ENCODE data around the gene PPP1R12B.

PPP1R12B gene

DNA sequence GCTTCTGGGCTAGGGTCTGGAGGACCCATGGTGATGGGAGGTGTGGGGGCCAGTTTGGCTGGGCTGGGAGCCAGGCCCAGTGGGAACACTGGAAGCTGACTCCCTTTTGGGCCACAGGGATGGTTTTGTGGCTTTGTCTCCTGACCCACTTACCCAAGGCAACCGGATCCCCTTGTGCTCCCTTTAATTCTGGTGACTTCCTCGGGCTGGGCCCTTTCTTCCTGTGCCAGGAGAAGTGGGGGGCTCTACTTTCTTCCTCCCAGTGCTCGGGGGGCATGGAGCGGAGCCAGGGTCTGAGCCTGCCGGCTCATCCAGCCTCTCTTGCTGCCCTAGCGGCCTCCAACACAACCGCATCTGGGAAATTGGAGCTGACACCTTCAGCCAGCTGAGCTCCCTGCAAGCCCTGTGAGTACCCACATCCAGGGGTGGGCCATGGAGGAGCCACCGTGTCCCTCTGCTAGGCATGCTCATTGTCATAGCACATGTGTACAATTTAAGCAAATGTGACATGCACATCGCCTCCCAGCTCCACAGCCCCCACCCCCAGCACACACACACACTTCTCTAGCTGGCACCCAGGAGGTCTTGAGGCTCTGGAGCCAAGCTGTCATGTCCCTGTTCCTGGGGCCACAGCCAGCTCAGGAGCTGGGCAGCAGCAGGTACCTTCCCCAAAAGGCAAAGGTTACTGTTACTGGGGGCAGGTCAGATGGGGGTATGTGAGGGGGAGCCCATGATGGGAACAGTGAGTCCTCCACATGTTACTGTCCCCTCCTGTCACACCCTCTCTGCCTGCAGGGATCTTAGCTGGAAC, 41.8 kb upstream of the PPP1R12B start:
- H3K27me3 ChIP-seq (ENCODE audit: control insufficient read depth, insufficient read depth, low read length) = no peaks in the 10 kb centered on the region
- no peaks in the 10 kb centered on the region for H3K4me1 ChIP-seq
- H3K4me2 ChIP-seq (ENCODE audit: low read length) = no peak overlapping the region

DNA sequence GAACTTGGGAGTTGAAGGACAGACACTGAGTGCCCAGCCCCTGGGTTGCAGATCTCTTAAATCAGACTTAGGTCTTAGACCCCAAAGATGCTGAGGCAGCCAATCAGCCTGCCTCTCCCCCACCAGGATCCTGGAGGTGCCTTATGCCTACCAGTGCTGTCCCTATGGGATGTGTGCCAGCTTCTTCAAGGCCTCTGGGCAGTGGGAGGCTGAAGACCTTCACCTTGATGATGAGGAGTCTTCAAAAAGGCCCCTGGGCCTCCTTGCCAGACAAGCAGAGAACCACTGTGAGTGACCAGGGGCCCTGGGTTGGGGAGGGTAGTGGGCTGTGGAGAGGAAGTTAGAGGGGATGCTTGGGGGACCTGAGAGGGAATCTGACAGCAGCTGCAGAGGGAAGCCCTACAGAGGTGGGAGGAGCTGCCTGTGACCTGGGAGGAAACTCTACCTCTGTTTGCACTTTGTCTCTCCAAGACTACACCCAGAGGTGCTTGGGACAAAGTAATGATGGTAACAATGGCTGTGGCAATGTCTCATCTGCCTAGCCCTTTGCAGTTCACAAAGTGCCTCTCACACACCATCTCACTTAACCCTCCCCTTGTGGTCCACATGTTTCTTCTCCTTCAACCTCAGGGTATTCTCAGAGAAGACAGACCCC, 38.3 kb upstream of the PPP1R12B start:
- Histone ChIP-seq H2AFZ (no peak overlapping the region), H3K4me2 (ENCODE audit: low read length) (no peak overlapping the region), H3K9me3 (ENCODE audit: control insufficient read depth, low read length) (no peaks in the 10 kb centered on the region), H3K27ac (no peak overlapping the region), H3K9ac (no peak overlapping the region), H3K4me3 (ENCODE audit: low read depth, low read length) (no peak overlapping the region), H3K4me1 (no peaks in the 10 kb centered on the region), H3K36me3 (ENCODE audit: control insufficient read depth, insufficient read depth, low read length) (no peaks in the 10 kb centered on the region), H3K27me3 (ENCODE audit: control insufficient read depth, insufficient read depth, low read length) (no peaks in the 10 kb centered on the region), H3K79me2 (no peaks in the 10 kb centered on the region)
- TF ChIP-seq CTCF (IDR thresholded peaks at IDR 0.05) = no peak

More for the DNA sequence above, 41.8 kb upstream of the PPP1R12B start:
- no peak for TF ChIP-seq CTCF (IDR thresholded peaks at IDR 0.05)
- Histone ChIP-seq H3K9ac (no peak overlapping the region), H3K9me3 (ENCODE audit: control insufficient read depth, low read length) (no peaks in the 10 kb centered on the region), H3K79me2 (no peaks in the 10 kb centered on the region), H3K4me3 (ENCODE audit: low read depth, low read length) (no peak overlapping the region), H3K36me3 (ENCODE audit: control insufficient read depth, insufficient read depth, low read length) (no peaks in the 10 kb centered on the region), H3K27ac (no peak overlapping the region), H2AFZ (no peak overlapping the region)

- Histone ChIP-seq H3K4me3 (ENCODE audit: low read depth, low read length) (no peak overlapping the region), H3K4me2 (ENCODE audit: low read length) (no peak overlapping the region), H2AFZ (no peak overlapping the region), H3K79me2 (no peaks in the 10 kb centered on the region), H3K9me3 (ENCODE audit: control insufficient read depth, low read length) (no peaks in the 10 kb centered on the region), H3K4me1 (no peaks in the 10 kb centered on the region), H3K27ac (no peak overlapping the region), H3K27me3 (ENCODE audit: control insufficient read depth, insufficient read depth, low read length) (no peaks in the 10 kb centered on the region), H3K9ac (no peak overlapping the region), H3K36me3 (ENCODE audit: control insufficient read depth, insufficient read depth, low read length) (no peaks in the 10 kb centered on the region)
- no peak for TF ChIP-seq CTCF (IDR thresholded peaks at IDR 0.05)
Observed at GRCh38 chr1:202310746-202311145, 37.8 kb upstream of the PPP1R12B start.

GRCh38 chr1:202311875-202312635, 36.4 kb upstream of the PPP1R12B start:
- H3K4me2 ChIP-seq (ENCODE audit: low read length) = no peak overlapping the region
- H3K4me3 ChIP-seq (ENCODE audit: low read depth, low read length) = no peak overlapping the region
- H3K9ac ChIP-seq = no peak overlapping the region
- no peak overlapping the region for H3K27ac ChIP-seq
- no peaks in the 10 kb centered on the region for H3K79me2 ChIP-seq
- no peak for TF ChIP-seq CTCF (IDR thresholded peaks at IDR 0.05)
- no peaks in the 10 kb centered on the region for H3K36me3 ChIP-seq (ENCODE audit: control insufficient read depth, insufficient read depth, low read length)
- no peaks in the 10 kb centered on the region for H3K27me3 ChIP-seq (ENCODE audit: control insufficient read depth, insufficient read depth, low read length)
- H3K9me3 ChIP-seq (ENCODE audit: control insufficient read depth, low read length) = no peaks in the 10 kb centered on the region
- no peak overlapping the region for H2AFZ ChIP-seq
- H3K4me1 ChIP-seq = no peaks in the 10 kb centered on the region

All from parathyroid adenoma (tissue), 2 donors.